HFFc6 (cell line): ENCODE measurements around the gene CFAP70. TPM values are rescaled to one million over a fixed set of nuclear protein-coding genes. Genes with fewer than 3 reads are reported as not detected.
"Not testable (repeated sequence)": the region's sequence is repeated elsewhere in the genome, so short reads cannot be mapped to it uniquely, and the experiment has no call there.

Source experiments
- DNase-seq: peaks from one replicate; pipeline ENCODE4 v3.0.0-alpha.2; 2018
- H3K27ac Mint-ChIP-seq: 2 replicates; pipeline ENCODE4 v1.8.0; 2020; ENCODE audit warnings: mild to moderate bottlenecking, mixed read lengths
- H3K27me3 Mint-ChIP-seq: 2 replicates; pipeline ENCODE4 v1.8.0; 2021; ENCODE audit warnings: mild to moderate bottlenecking, moderate library complexity, mixed read lengths; ENCODE audit not compliant: insufficient read depth
- H3K36me3 Mint-ChIP-seq: 2 replicates; pipeline ENCODE4 v1.8.0; 2021; ENCODE audit warnings: low read depth, mixed read lengths
- H3K4me1 Mint-ChIP-seq: 2 replicates; pipeline ENCODE4 v1.8.0; 2020; ENCODE audit warnings: low read depth, mixed read lengths
- H3K4me3 Mint-ChIP-seq: 2 replicates; pipeline ENCODE4 v1.8.0; 2020; ENCODE audit warnings: mild to moderate bottlenecking, moderate library complexity, mixed read lengths
- H3K9me3 Mint-ChIP-seq: 2 replicates; pipeline ENCODE4 v1.8.0; 2020; ENCODE audit warnings: mild to moderate bottlenecking, mixed read lengths
- CTCF ChIP-seq: fragments of 200-600 bp; sonication (generic); IDR thresholded peaks from 2 replicates; pipeline ENCODE4 v1.5.0; 2021; ENCODE audit warnings: antibody characterized with exemption, mild to moderate bottlenecking
- total RNA-seq, 6 experiments: library from RNA; stranded (reverse); fragmentation: NEBNext Ultra II Directional; extraction: Animal tissue kit (Norgen Biotek cat#: 25700); gene quantifications; 2 replicates in 1 of 6; 3 replicates in 5 of 6; pipeline ENCODE4 v1.2.3, GENCODE V29; 2021

Gene CFAP70
- total RNA-seq, 6 experiments from 2014 or later = 0.13 to 0.43 (median 0.21) TPM

GRCh38 chr10:73339436-73339835 is 19.2 kb downstream of the CFAP70 start:
- TF ChIP-seq CTCF = no peak
- Mint-ChIP-seq H3K9me3 (peaks cover 3% of the 10 kb centered on the region; the same call in 1 of the 2 replicates), H3K4me3 (no peak overlapping the region), H3K4me1 (no peaks in the 10 kb centered on the region), H3K27me3 (peaks cover 3% of the 10 kb centered on the region), H3K36me3 (no peaks in the 10 kb centered on the region), H3K27ac (no peak overlapping the region)
- no peak for DNase-seq

GRCh38 chr10:73338801-73339368 is 19.8 kb downstream of the CFAP70 start:
- peaks cover 5% of the 10 kb centered on the region for H3K27me3 Mint-ChIP-seq
- no peak for DNase-seq
- no peak for TF ChIP-seq CTCF
- H3K27ac Mint-ChIP-seq = no peak overlapping the region
- H3K9me3 Mint-ChIP-seq = peaks cover 3% of the 10 kb centered on the region; the same call in 1 of the 2 replicates
- H3K4me1 Mint-ChIP-seq = no peaks in the 10 kb centered on the region
- no peaks in the 10 kb centered on the region for H3K36me3 Mint-ChIP-seq
- H3K4me3 Mint-ChIP-seq = no peak overlapping the region

GRCh38 chr10:73333202-73333601 is 25.5 kb downstream of the CFAP70 start:
- Mint-ChIP-seq H3K36me3 (no peaks in the 10 kb centered on the region), H3K9me3 (no peaks in the 10 kb centered on the region), H3K27me3 (peaks cover 31% of the 10 kb centered on the region), H3K27ac (no peak overlapping the region), H3K4me1 (no peaks in the 10 kb centered on the region), H3K4me3 (no peak overlapping the region)
- no peak for TF ChIP-seq CTCF
- no peak for DNase-seq

GRCh38 chr10:73332379-73332778 is 26.3 kb downstream of the CFAP70 start:
- Mint-ChIP-seq H3K36me3 (no peaks in the 10 kb centered on the region), H3K4me3 (no peak overlapping the region), H3K27ac (no peak overlapping the region), H3K4me1 (no peaks in the 10 kb centered on the region), H3K9me3 (no peaks in the 10 kb centered on the region; the same call in 1 of the 2 replicates), H3K27me3 (peaks cover 31% of the 10 kb centered on the region)
- TF ChIP-seq CTCF = no peak
- DNase-seq = no peak

- H3K27ac Mint-ChIP-seq, H3K36me3 Mint-ChIP-seq, H3K4me1 Mint-ChIP-seq, H3K9me3 Mint-ChIP-seq, DNase-seq, H3K4me3 Mint-ChIP-seq: not testable (repeated sequence)
- H3K27me3 Mint-ChIP-seq = peaks cover 28% of the 10 kb centered on the region
These were observed 30.1 kb downstream of the CFAP70 start for GRCh38 chr10:73328523-73328922.

GRCh38 chr10:73325290-73325689 is 33.4 kb downstream of the CFAP70 start:
- H3K4me3 Mint-ChIP-seq, H3K9me3 Mint-ChIP-seq, DNase-seq, H3K27me3 Mint-ChIP-seq, H3K4me1 Mint-ChIP-seq, H3K27ac Mint-ChIP-seq, H3K36me3 Mint-ChIP-seq: not testable (repeated sequence)

- H3K27me3 Mint-ChIP-seq = not testable (repeated sequence)
These were observed 35.1 kb downstream of the CFAP70 start for GRCh38 chr10:73323582-73323981.

More at GRCh38 chr10:73323582-73323981, 35.1 kb downstream of the CFAP70 start:
- not testable (repeated sequence) for H3K4me3 Mint-ChIP-seq, H3K4me1 Mint-ChIP-seq, H3K27ac Mint-ChIP-seq, H3K36me3 Mint-ChIP-seq, DNase-seq, H3K9me3 Mint-ChIP-seq
